OCI-M2 (cell line): ENCODE data around the gene ABHD17C.

ENCODE experiments used
- DNase-seq: peaks from one replicate; lab custom pipeline; 2025; ENCODE audit not compliant: unreplicated experiment; lab: John Stamatoyannopoulos, UW

ABHD17C gene

GRCh38 chr15:80689294-80689693 is 5.8 kb upstream of the ABHD17C start:
- no peak for DNase-seq

GRCh38 chr15:80689716-80690115 is 5.4 kb upstream of the ABHD17C start:
- no peak for DNase-seq

- DNase-seq, result no peak
Measured at GRCh38 chr15:80691575-80691974, 3.5 kb upstream of the ABHD17C start.

- no peak for DNase-seq
Measured at GRCh38 chr15:80693682-80694610, 1.2 kb upstream of the ABHD17C start.

GRCh38 chr15:80694611-80695098 is 455 bp upstream of the ABHD17C start:
- no peak for DNase-seq

- no peak for DNase-seq
Measured at GRCh38 chr15:80695911-80696661, 976 bp downstream of the ABHD17C start.

- DNase-seq, result no peak
Measured at GRCh38 chr15:80697075-80697685, 2.1 kb downstream of the ABHD17C start.

GRCh38 chr15:80698676-80699075 is 3.6 kb downstream of the ABHD17C start:
- DNase-seq, result no peak

- DNase-seq, result no peak
Measured at GRCh38 chr15:80699981-80700380, 4.9 kb downstream of the ABHD17C start.

GRCh38 chr15:80701676-80702311 is 6.7 kb downstream of the ABHD17C start:
- DNase-seq, result no peak

- no peak for DNase-seq
Measured at GRCh38 chr15:80703081-80703480, 8.0 kb downstream of the ABHD17C start.

- no peak for DNase-seq
Measured at GRCh38 chr15:80703965-80704364, 8.9 kb downstream of the ABHD17C start.

GRCh38 chr15:80706161-80706560 is 11.1 kb downstream of the ABHD17C start:
- DNase-seq, result no peak

- no peak for DNase-seq
Measured at GRCh38 chr15:80709542-80709941, 14.4 kb downstream of the ABHD17C start.

- DNase-seq, result no peak
Measured at GRCh38 chr15:80710635-80711554, 15.8 kb downstream of the ABHD17C start.

- no peak for DNase-seq
Measured at GRCh38 chr15:80711886-80712285, 16.8 kb downstream of the ABHD17C start.

- DNase-seq, result no peak
Measured at GRCh38 chr15:80712956-80713355, 17.8 kb downstream of the ABHD17C start.

- DNase-seq, result no peak
Measured at GRCh38 chr15:80721476-80721875, 26.4 kb downstream of the ABHD17C start.

- DNase-seq, result no peak
Measured at GRCh38 chr15:80722811-80723210, 27.7 kb downstream of the ABHD17C start.

GRCh38 chr15:80727196-80727595 is 32.1 kb downstream of the ABHD17C start:
- DNase-seq, result no peak
